H9 (cell line): ENCODE measurements around the gene COA8. TPM values are rescaled to one million over a fixed set of nuclear protein-coding genes. Genes with fewer than 3 reads are reported as not detected.

ENCODE experiments used
- DNase-seq: peaks from one replicate; pipeline ENCODE4 v3.0.0-alpha.2; 2017
- H2AFZ ChIP-seq: one replicate; pipeline ENCODE4 v1.6.1; 2013; ENCODE audit warnings: mild to moderate bottlenecking, low read length, control low read depth, moderate library complexity
- H2AK5ac ChIP-seq: 2 replicates; pipeline ENCODE4 v1.6.1; 2013; ENCODE audit warnings: low read length, control low read depth, mixed read lengths; ENCODE audit not compliant: insufficient read length
- H2BK120ac ChIP-seq: one replicate; pipeline ENCODE4 v1.6.1; 2013; ENCODE audit warnings: low read depth, mild to moderate bottlenecking, low read length, control low read depth, inconsistent platforms; ENCODE audit not compliant: poor library complexity, severe bottlenecking
- H2BK12ac ChIP-seq: 2 replicates; pipeline ENCODE4 v1.6.1; 2013; ENCODE audit warnings: low read length, control low read depth, mixed read lengths, low read depth; ENCODE audit not compliant: insufficient read length
- H2BK15ac ChIP-seq: 2 replicates; pipeline ENCODE4 v1.6.1; 2013; ENCODE audit warnings: low read depth, low read length, control low read depth
- H2BK20ac ChIP-seq: one replicate; pipeline ENCODE4 v1.6.1; 2013; ENCODE audit warnings: low read depth, mild to moderate bottlenecking, low read length, control low read depth, inconsistent platforms; ENCODE audit not compliant: poor library complexity, severe bottlenecking
- H2BK5ac ChIP-seq: 2 replicates; pipeline ENCODE4 v1.6.1; 2013; ENCODE audit warnings: low read length, control low read depth, mixed read lengths; ENCODE audit not compliant: insufficient read length
- H3K14ac ChIP-seq: 2 replicates; pipeline ENCODE4 v1.6.1; 2013; ENCODE audit warnings: low read length, control low read depth; ENCODE audit not compliant: insufficient read depth
- H3K18ac ChIP-seq: 2 replicates; pipeline ENCODE4 v1.6.1; 2013; ENCODE audit warnings: low read depth, mild to moderate bottlenecking, mixed read lengths, low read length, control low read depth; ENCODE audit not compliant: insufficient read length
- H3K23ac ChIP-seq: 2 replicates; pipeline ENCODE4 v1.6.1; 2013; ENCODE audit warnings: low read length, control low read depth, mixed read lengths, low read depth; ENCODE audit not compliant: insufficient read length
- H3K23me2 ChIP-seq: 2 replicates; pipeline ENCODE4 v1.6.1; 2013; ENCODE audit warnings: low read depth, mild to moderate bottlenecking, mixed read lengths, low read length, control low read depth; ENCODE audit not compliant: insufficient read length, poor library complexity, severe bottlenecking
- H3K27ac ChIP-seq: 2 replicates; pipeline ENCODE4 v1.5.1; 2013; ENCODE audit warnings: low read length, control low read depth, mixed read lengths, low read depth; ENCODE audit not compliant: insufficient read length
- H3K27me3 ChIP-seq: 2 replicates; pipeline ENCODE4 v1.6.1; 2013; ENCODE audit warnings: low read length, control low read depth, inconsistent platforms; ENCODE audit not compliant: insufficient read depth
- H3K4ac ChIP-seq: 2 replicates; pipeline ENCODE4 v1.6.1; 2013; ENCODE audit warnings: low read depth, mild to moderate bottlenecking, control low read depth, inconsistent platforms, low read length, moderate library complexity
- H3K4me1 ChIP-seq: 2 replicates; pipeline ENCODE4 v1.6.1; 2013; ENCODE audit warnings: low read length, control low read depth, inconsistent platforms; ENCODE audit not compliant: insufficient read depth
- H3K4me2 ChIP-seq: 2 replicates; pipeline ENCODE4 v1.6.1; 2013; ENCODE audit warnings: low read length, control low read depth, mixed read lengths; ENCODE audit not compliant: insufficient read length, insufficient read depth
- H3K56ac ChIP-seq: 2 replicates; pipeline ENCODE4 v1.6.1; 2013; ENCODE audit warnings: low read depth, mild to moderate bottlenecking, mixed read lengths, low read length, control low read depth; ENCODE audit not compliant: insufficient read length
- H3K79me1 ChIP-seq: 2 replicates; pipeline ENCODE4 v1.6.1; 2013; ENCODE audit warnings: low read depth, mild to moderate bottlenecking, moderate library complexity, low read length, control low read depth, inconsistent platforms; ENCODE audit not compliant: insufficient read depth, poor library complexity, severe bottlenecking
- H3K79me2 ChIP-seq: 2 replicates; pipeline ENCODE4 v1.6.1; 2013; ENCODE audit warnings: low read length, control low read depth, inconsistent platforms; ENCODE audit not compliant: insufficient read depth
- H3K9ac ChIP-seq: 2 replicates; pipeline ENCODE4 v1.6.1; 2013; ENCODE audit warnings: low read length, control low read depth, mixed read lengths; ENCODE audit not compliant: insufficient read length; ENCODE audit errors: extremely low read depth
- H3K9me3 ChIP-seq: one replicate; pipeline ENCODE4 v1.6.1; 2013; ENCODE audit warnings: low read depth, low read length, inconsistent platforms; ENCODE audit not compliant: control insufficient read depth
- H3T11ph ChIP-seq: one replicate; pipeline ENCODE4 v1.6.1; 2013; ENCODE audit warnings: mild to moderate bottlenecking, low read length, control low read depth, inconsistent platforms
- H4K20me1 ChIP-seq: one replicate; pipeline ENCODE4 v1.6.1; 2013; ENCODE audit not compliant: control insufficient read depth, insufficient read length, insufficient read depth
- H4K5ac ChIP-seq: 2 replicates; pipeline ENCODE4 v1.6.1; 2013; ENCODE audit warnings: low read depth, mild to moderate bottlenecking, mixed read lengths, low read length, control low read depth; ENCODE audit not compliant: insufficient read length
- H4K8ac ChIP-seq: replicated peaks from 2 replicates; pipeline ENCODE4 v1.6.1; 2013; ENCODE audit warnings: low read length, control low read depth, mixed read lengths, low read depth; ENCODE audit not compliant: insufficient read length
- H4K91ac ChIP-seq: 2 replicates; pipeline ENCODE4 v1.6.1; 2013; ENCODE audit warnings: low read depth, mild to moderate bottlenecking, moderate library complexity, mixed read lengths, low read length, control low read depth; ENCODE audit not compliant: insufficient read length
- H3K27ac Mint-ChIP-seq, 3 experiments: 2 replicates in 2 of 3; 3 replicates in 1 of 3; pipeline ENCODE4 v1.8.0; 2020 to 2021; ENCODE audit warnings: mixed read lengths in 3 of 3, mild to moderate bottlenecking in 1 of 3, moderate library complexity in 1 of 3
- H3K27me3 Mint-ChIP-seq: 2 replicates; pipeline ENCODE4 v1.8.0; 2021; ENCODE audit warnings: low read depth, mild to moderate bottlenecking, moderate library complexity, mixed read lengths
- H3K36me3 Mint-ChIP-seq, 3 experiments: 2 replicates in 2 of 3; 3 replicates in 1 of 3; pipeline ENCODE4 v1.8.0; 2020 to 2021; ENCODE audit warnings: low read depth in 3 of 3, mixed read lengths in 3 of 3; ENCODE audit not compliant: insufficient read depth in 1 of 3
- H3K4me1 Mint-ChIP-seq, 2 experiments: 2 replicates each; pipeline ENCODE4 v1.8.0; 2020; ENCODE audit warnings: mixed read lengths in 2 of 2
- H3K4me3 Mint-ChIP-seq, 2 experiments: 2 replicates in 1 of 2; 3 replicates in 1 of 2; pipeline ENCODE4 v1.8.0; 2020 to 2021; ENCODE audit warnings: mild to moderate bottlenecking in 2 of 2, mixed read lengths in 2 of 2, moderate library complexity in 1 of 2
- H3K9me3 Mint-ChIP-seq, 2 experiments: 2 replicates in 1 of 2; 3 replicates in 1 of 2; pipeline ENCODE4 v1.8.0; 2020; ENCODE audit warnings: mild to moderate bottlenecking in 2 of 2, mixed read lengths in 2 of 2, moderate library complexity in 1 of 2
- WGBS: extraction: QIAGEN DNeasy Blood & Tissue Kit; methylation state at CpG from one replicate; pipeline ENCODE4 v1.1.7; 2013; ENCODE audit warnings: missing lambda C conversion rate, low lambda C conversion rate, mixed read lengths; ENCODE audit not compliant: insufficient read length; ENCODE audit errors: extremely low coverage; 5-methylcytosine and 5-hydroxymethylcytosine counted together
- total RNA-seq: library from RNA; stranded (reverse); gene quantifications from 2 replicates; pipeline ENCODE4 v1.2.1, GENCODE V29; 2021
- TF ChIP-seq, protein P1 (sequence below): fragments of 200-600 bp; sonication (generic); conservative IDR thresholded peaks from 3 replicates; pipeline ENCODE4 v1.8.0; 2021; ENCODE audit warnings: antibody characterized with exemption, mild to moderate bottlenecking

COA8 gene
- total RNA-seq, 1 experiment from 2014 or later = 45.5 TPM

DNA sequence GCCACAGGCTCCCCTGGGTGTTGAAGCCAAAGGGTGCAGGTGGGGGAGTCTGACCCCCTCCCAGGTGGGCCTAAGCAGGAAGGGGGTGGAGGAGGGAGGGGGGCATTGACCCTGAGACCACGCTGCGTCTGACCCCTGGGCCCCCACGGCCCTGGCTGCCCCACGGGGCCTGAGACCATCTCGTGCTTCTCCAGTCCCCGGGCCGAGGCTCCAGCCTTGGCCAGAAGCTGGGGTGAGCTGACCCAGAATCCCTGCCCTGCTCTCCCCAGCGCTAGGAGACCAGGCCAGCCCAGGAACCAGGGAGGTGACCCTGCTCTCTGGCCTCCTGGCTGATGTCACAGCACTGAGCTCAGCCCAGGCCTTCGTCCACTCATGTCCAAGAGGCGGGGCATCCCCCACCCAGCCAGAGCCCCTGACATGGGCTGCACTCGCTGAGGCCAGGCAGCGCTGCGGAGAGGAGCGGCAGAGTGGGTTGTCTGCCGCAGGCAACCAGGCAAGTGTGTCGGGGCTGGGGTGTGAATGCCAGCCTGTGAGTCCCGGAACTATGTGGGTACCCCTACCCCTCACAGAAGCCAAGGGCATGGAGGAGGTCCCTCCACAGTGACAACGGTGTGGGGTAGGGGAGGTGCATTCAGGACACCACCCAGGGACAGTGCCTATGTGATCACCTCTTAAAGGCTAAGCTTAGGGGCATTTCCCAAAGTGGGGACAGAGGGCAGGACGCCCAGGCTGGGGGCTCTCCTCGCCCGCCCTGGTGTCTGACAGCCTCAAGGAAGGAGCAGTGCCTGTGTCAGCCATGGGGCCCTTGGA, 27.5 kb upstream of the COA8 start:
- no peak overlapping the region for H3K4ac ChIP-seq
- H2BK120ac ChIP-seq = no peak overlapping the region
- no peak overlapping the region for H3K4me2 ChIP-seq
- no peak overlapping the region for H4K91ac ChIP-seq
- no peak overlapping the region for H2BK20ac ChIP-seq
- peaks cover 11% of the 10 kb centered on the region for H3K27me3 Mint-ChIP-seq
- no peaks in the 10 kb centered on the region for H3K4me1 ChIP-seq
- H4K20me1 ChIP-seq = peaks cover 4% of the 10 kb centered on the region
- H2BK12ac ChIP-seq = no peak overlapping the region
- DNase-seq = no peak
- no peaks in the 10 kb centered on the region for H3K27me3 ChIP-seq
- no peak overlapping the region for H2AK5ac ChIP-seq
- no peak overlapping the region for H2BK5ac ChIP-seq
- H2AFZ ChIP-seq = no peak overlapping the region
- no peak overlapping the region for H3K14ac ChIP-seq
- no peak overlapping the region for H3K9ac ChIP-seq
- peaks cover 4% of the 10 kb centered on the region for H3K79me1 ChIP-seq
- H3K27ac Mint-ChIP-seq = no peak overlapping the region
- no peak overlapping the region for H3T11ph ChIP-seq
- peaks cover 3 to 6% of the 10 kb centered on the region in 2 experiments for H3K4me1 Mint-ChIP-seq
- no peak overlapping the region for H2BK15ac ChIP-seq
- TF ChIP-seq, protein P1, sequence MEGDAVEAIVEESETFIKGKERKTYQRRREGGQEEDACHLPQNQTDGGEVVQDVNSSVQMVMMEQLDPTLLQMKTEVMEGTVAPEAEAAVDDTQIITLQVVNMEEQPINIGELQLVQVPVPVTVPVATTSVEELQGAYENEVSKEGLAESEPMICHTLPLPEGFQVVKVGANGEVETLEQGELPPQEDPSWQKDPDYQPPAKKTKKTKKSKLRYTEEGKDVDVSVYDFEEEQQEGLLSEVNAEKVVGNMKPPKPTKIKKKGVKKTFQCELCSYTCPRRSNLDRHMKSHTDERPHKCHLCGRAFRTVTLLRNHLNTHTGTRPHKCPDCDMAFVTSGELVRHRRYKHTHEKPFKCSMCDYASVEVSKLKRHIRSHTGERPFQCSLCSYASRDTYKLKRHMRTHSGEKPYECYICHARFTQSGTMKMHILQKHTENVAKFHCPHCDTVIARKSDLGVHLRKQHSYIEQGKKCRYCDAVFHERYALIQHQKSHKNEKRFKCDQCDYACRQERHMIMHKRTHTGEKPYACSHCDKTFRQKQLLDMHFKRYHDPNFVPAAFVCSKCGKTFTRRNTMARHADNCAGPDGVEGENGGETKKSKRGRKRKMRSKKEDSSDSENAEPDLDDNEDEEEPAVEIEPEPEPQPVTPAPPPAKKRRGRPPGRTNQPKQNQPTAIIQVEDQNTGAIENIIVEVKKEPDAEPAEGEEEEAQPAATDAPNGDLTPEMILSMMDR = no peak
- H3K27ac ChIP-seq = no peak overlapping the region
- no peak overlapping the region for H3K56ac ChIP-seq
- H4K5ac ChIP-seq = no peak overlapping the region
- no peaks in the 10 kb centered on the region for H3K9me3 ChIP-seq
- H3K23ac ChIP-seq = no peak overlapping the region
- WGBS = no CpG with 5 or more reads among the region's 21 CpGs
- H4K8ac ChIP-seq = no peak overlapping the region
- peaks cover 1% of the 10 kb centered on the region; the same call in 1 of the 2 replicates for H3K79me2 ChIP-seq
- H3K4me3 Mint-ChIP-seq = no peak overlapping the region
- H3K36me3 Mint-ChIP-seq = peaks cover 0 to 8% (median 4%) of the 10 kb centered on the region in 3 experiments; a peak in 4 of 7 replicates
- H3K18ac ChIP-seq = no peak overlapping the region
- H3K23me2 ChIP-seq = no peaks in the 10 kb centered on the region
- H3K9me3 Mint-ChIP-seq = no peaks in the 10 kb centered on the region
